Thoracic aorta (tissue), 2 donors: ENCODE results near the gene LRRC4. TPM values are rescaled to one million over a fixed set of nuclear protein-coding genes. Genes with fewer than 3 reads are reported as not detected.

Experiments
- ATAC-seq: fragments of 150-250 bp; one replicate; pipeline ENCODE4 v1.8.0; 2017; ENCODE audit warnings: low read depth; ENCODE audit not compliant: insufficient number of reproducible peaks, low FRiP score
- DNase-seq: peaks from one replicate; pipeline ENCODE4 v3.0.0-alpha.2; 2020; ENCODE audit warnings: low spot score
- H3K27ac ChIP-seq, 2 donors: fragments of 200-600 bp; sonication (generic); 1 replicate in 1 of 2; 2 replicates in 1 of 2; pipeline ENCODE4 v1.5.1; 2016; ENCODE audit warnings: mild to moderate bottlenecking in 2 of 2, moderate library complexity in 2 of 2
- H3K27me3 ChIP-seq: fragments of 200-600 bp; sonication (generic); replicated peaks from 2 replicates; pipeline ENCODE4 v1.6.0; 2016; ENCODE audit warnings: mild to moderate bottlenecking; ENCODE audit not compliant: insufficient read depth
- H3K36me3 ChIP-seq: fragments of 200-600 bp; sonication (generic); one replicate; pipeline ENCODE4 v1.5.1; 2016
- H3K4me1 ChIP-seq, 2 donors: fragments of 200-600 bp; sonication (generic); 1 replicate in 1 of 2; 2 replicates in 1 of 2; pipeline versions ENCODE4 v1.5.1 to v1.6.0; 2016; ENCODE audit warnings: low read depth in 2 of 2, mild to moderate bottlenecking in 1 of 2; ENCODE audit not compliant: control insufficient read depth in 1 of 2
- H3K4me3 ChIP-seq: fragments of 200-600 bp; sonication (generic); 2 replicates; pipeline ENCODE4 v1.5.1; 2016; ENCODE audit warnings: mild to moderate bottlenecking
- H3K9me3 ChIP-seq: fragments of 200-600 bp; sonication (generic); 2 replicates; pipeline ENCODE4 v1.5.1; 2016
- total RNA-seq, 2 donors: library from RNA; depleted of rRNA; stranded (reverse); fragments of >200 nt; gene quantifications; one replicate each; pipeline versions ENCODE4 v1.1.0 to v1.2.3, GENCODE V29; 2016
- TF ChIP-seq, protein P1 (sequence below): fragments of 200-600 bp; sonication (generic); IDR thresholded peaks from one replicate; pipeline ENCODE4 v1.5.1; 2019; ENCODE audit warnings: antibody characterized with exemption

The LRRC4 gene
- total RNA-seq, 2 donors from 2014 or later = 0.85 to 2.2 TPM

DNA sequence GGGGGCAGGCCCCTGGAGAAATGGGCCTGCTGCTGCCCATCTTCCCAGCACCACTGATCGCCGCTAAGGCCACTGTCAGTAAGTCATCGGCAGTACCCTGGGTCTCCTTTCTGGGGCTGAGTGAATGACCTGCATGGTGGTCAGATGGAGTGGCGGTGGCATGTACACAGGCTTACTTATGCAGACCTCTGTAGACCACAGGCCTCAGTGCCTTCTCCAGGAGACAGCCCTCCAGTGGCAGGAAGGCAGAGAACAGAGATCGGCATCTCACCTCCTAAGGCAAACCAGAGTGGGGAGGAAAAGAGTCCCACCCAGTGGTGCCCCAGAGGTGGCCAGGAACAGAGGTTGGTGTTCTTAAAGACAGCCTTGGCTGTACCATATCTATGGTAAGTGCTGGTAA, 22.8 kb upstream of the LRRC4 start:
- Histone ChIP-seq H3K4me1 (no peaks in the 10 kb centered on the region), H3K36me3 (no peaks in the 10 kb centered on the region), H3K27ac (no peak overlapping the region), H3K9me3 (no peaks in the 10 kb centered on the region), H3K27me3 (no peaks in the 10 kb centered on the region), H3K4me3 (no peak overlapping the region)
- DNase-seq (no peak), ATAC-seq (no peak)
- TF ChIP-seq, protein P1, sequence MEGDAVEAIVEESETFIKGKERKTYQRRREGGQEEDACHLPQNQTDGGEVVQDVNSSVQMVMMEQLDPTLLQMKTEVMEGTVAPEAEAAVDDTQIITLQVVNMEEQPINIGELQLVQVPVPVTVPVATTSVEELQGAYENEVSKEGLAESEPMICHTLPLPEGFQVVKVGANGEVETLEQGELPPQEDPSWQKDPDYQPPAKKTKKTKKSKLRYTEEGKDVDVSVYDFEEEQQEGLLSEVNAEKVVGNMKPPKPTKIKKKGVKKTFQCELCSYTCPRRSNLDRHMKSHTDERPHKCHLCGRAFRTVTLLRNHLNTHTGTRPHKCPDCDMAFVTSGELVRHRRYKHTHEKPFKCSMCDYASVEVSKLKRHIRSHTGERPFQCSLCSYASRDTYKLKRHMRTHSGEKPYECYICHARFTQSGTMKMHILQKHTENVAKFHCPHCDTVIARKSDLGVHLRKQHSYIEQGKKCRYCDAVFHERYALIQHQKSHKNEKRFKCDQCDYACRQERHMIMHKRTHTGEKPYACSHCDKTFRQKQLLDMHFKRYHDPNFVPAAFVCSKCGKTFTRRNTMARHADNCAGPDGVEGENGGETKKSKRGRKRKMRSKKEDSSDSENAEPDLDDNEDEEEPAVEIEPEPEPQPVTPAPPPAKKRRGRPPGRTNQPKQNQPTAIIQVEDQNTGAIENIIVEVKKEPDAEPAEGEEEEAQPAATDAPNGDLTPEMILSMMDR = no peak

GRCh38 chr7:128053023-128053422, 21.8 kb upstream of the LRRC4 start:
- no peaks in the 10 kb centered on the region for H3K9me3 ChIP-seq
- no peak overlapping the region for H3K4me3 ChIP-seq
- ATAC-seq (no peak), DNase-seq (no peak)
- TF ChIP-seq, protein P1 = no peak
- no peaks in the 10 kb centered on the region for H3K36me3 ChIP-seq
- H3K27me3 ChIP-seq = no peaks in the 10 kb centered on the region
- no peaks in the 10 kb centered on the region for H3K4me1 ChIP-seq
- no peak overlapping the region for H3K27ac ChIP-seq

DNA sequence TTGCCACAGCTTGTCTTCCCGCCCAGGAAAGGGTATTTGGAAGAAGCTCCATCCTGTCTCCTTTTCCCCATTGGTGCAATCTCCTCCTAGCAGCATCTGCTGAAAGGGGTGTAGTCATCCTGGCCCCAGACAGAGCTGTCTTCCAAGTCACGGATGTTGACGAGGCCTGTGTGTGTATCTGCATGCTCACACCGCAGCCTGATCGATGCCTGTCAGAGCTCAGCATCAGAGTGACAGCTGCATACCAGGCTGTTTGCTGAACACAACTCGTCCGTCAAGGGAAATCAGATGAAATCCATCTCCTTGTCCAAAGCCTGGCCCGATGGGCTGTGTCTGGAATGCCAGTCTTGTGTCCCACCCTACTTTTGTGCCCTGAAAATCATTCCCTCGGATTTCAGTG, 21.2 kb upstream of the LRRC4 start:
- Histone ChIP-seq H3K27me3 (no peaks in the 10 kb centered on the region), H3K4me1 (no peaks in the 10 kb centered on the region), H3K9me3 (no peaks in the 10 kb centered on the region), H3K36me3 (no peaks in the 10 kb centered on the region), H3K27ac (no peak overlapping the region), H3K4me3 (no peak overlapping the region)
- ATAC-seq (no peak), DNase-seq (no peak)
- TF ChIP-seq, protein P1 = no peak

GRCh38 chr7:128045766-128046165, 14.5 kb upstream of the LRRC4 start:
- H3K4me1 ChIP-seq = no peaks in the 10 kb centered on the region
- H3K9me3 ChIP-seq = no peaks in the 10 kb centered on the region
- no peaks in the 10 kb centered on the region for H3K27me3 ChIP-seq
- H3K27ac ChIP-seq = no peak overlapping the region
- no peak overlapping the region for H3K4me3 ChIP-seq
- no peak for ATAC-seq
- TF ChIP-seq, protein P1 = no peak
- DNase-seq = no peak
- H3K36me3 ChIP-seq = no peaks in the 10 kb centered on the region

DNA sequence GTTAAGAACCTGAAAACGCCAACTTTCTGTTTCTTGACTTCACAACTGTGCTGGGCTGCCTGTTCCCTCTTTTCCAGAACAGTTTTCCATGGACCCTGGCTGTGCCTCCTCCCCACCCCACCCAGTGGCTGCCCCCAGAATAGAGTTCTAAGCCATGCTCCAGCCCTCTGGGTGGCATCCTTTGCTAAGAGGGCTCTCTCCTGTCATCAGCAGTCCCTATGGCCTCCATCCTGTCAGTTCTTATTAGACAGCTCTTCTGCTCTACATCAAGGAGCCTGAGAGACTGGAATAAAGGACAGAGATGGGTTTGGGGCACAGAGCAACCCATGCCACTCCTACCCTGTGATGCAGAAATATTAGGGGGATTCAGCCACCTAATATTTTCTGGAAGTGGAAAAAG, 13.9 kb upstream of the LRRC4 start:
- Histone ChIP-seq H3K27me3 (no peaks in the 10 kb centered on the region), H3K27ac (no peak overlapping the region), H3K9me3 (no peaks in the 10 kb centered on the region), H3K4me1 (no peaks in the 10 kb centered on the region), H3K4me3 (no peak overlapping the region), H3K36me3 (no peaks in the 10 kb centered on the region)
- TF ChIP-seq, protein P1 = no peak
- DNase-seq (no peak), ATAC-seq (no peak)
